Measurements from ENCODE around the gene CGRRF1. TPM values are rescaled to one million over a fixed set of nuclear protein-coding genes. Genes with fewer than 3 reads are reported as not detected.

CGRRF1 gene
- total and polyA plus RNA-seq, 10 of the 15 experiments (the other 5 are each of a cell fraction or from before 2014, with no cell fraction given): 5.5 to 47.7 (median 13.5) TPM

GRCh38 chr14:54532111-54533012, 22.7 kb downstream of the CGRRF1 start (continued):
- TF ChIP-seq IRF4 (IDR thresholded peaks at IDR 0.05; ENCODE audit: low read depth, low read length): peak; percentile 55; the same call in 1 of the 2 replicates
- TF ChIP-seq GABPA (IDR thresholded peaks at IDR 0.05; ENCODE audit: low read depth): 0 out of 2 replicates have a peak, but pooled peaks have one; percentile 7
- peak; percentile 63 for TF ChIP-seq MLLT1 (IDR thresholded peaks at IDR 0.05)
- no peak for TF ChIP-seq FOS (IDR thresholded peaks at IDR 0.05; ENCODE audit: borderline replicate concordance, extremely low read depth, insufficient read length)
- TF ChIP-seq EED (IDR thresholded peaks at IDR 0.05; ENCODE audit: low read depth): peak; percentile 49; the same call in 1 of the 2 replicates
- peak; percentile 67 for TF ChIP-seq MEF2A (IDR thresholded peaks at IDR 0.05; ENCODE audit: insufficient read depth, low read depth, low read length)
- 0 out of 2 replicates have a peak, but pooled peaks have one; percentile 18 for TF ChIP-seq POLR2A (IDR thresholded peaks at IDR 0.05; ENCODE audit: low read depth, low read length)
- TF ChIP-seq, protein P1, sequence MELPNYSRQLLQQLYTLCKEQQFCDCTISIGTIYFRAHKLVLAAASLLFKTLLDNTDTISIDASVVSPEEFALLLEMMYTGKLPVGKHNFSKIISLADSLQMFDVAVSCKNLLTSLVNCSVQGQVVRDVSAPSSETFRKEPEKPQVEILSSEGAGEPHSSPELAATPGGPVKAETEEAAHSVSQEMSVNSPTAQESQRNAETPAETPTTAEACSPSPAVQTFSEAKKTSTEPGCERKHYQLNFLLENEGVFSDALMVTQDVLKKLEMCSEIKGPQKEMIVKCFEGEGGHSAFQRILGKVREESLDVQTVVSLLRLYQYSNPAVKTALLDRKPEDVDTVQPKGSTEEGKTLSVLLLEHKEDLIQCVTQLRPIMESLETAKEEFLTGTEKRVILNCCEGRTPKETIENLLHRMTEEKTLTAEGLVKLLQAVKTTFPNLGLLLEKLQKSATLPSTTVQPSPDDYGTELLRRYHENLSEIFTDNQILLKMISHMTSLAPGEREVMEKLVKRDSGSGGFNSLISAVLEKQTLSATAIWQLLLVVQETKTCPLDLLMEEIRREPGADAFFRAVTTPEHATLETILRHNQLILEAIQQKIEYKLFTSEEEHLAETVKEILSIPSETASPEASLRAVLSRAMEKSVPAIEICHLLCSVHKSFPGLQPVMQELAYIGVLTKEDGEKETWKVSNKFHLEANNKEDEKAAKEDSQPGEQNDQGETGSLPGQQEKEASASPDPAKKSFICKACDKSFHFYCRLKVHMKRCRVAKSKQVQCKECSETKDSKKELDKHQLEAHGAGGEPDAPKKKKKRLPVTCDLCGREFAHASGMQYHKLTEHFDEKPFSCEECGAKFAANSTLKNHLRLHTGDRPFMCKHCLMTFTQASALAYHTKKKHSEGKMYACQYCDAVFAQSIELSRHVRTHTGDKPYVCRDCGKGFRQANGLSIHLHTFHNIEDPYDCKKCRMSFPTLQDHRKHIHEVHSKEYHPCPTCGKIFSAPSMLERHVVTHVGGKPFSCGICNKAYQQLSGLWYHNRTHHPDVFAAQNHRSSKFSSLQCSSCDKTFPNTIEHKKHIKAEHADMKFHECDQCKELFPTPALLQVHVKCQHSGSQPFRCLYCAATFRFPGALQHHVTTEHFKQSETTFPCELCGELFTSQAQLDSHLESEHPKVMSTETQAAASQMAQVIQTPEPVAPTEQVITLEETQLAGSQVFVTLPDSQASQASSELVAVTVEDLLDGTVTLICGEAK (IDR thresholded peaks at IDR 0.05; ENCODE audit: borderline replicate concordance): peak; percentile 92
- TF ChIP-seq PKNOX1 (IDR thresholded peaks at IDR 0.05): peak; percentile 26; the same call in 1 of the 2 replicates
- 0 out of 2 replicates have a peak, but pooled peaks have one; percentile 21 for TF ChIP-seq NBN (IDR thresholded peaks at IDR 0.05)
- TF ChIP-seq SP1 (IDR thresholded peaks at IDR 0.05; ENCODE audit: low read depth, low read length): peak; percentile 43
- peak; percentile 60 for TF ChIP-seq BCL11A (IDR thresholded peaks at IDR 0.05; ENCODE audit: low read depth, low read length)
- TF ChIP-seq SPI1 (IDR thresholded peaks at IDR 0.05; ENCODE audit: borderline replicate concordance, insufficient read depth, low read depth, low read length): peak; percentile 55; the same call in 1 of the 2 replicates
- TF ChIP-seq RAD51 (IDR thresholded peaks at IDR 0.05): no peak
- 0 out of 2 replicates have a peak, but pooled peaks have one; percentile 31 for TF ChIP-seq IKZF1 (conservative IDR thresholded peaks at IDR 0.05)
- peak; percentile 22; the same call in 1 of the 2 replicates for TF ChIP-seq TAF1 (IDR thresholded peaks at IDR 0.05; ENCODE audit: borderline replicate concordance, low read depth, low read length)
- TF ChIP-seq RELB (IDR thresholded peaks at IDR 0.05; ENCODE audit: low read depth): peak; percentile 45; the same call in 1 of the 2 replicates
- TF ChIP-seq MTA2 (IDR thresholded peaks at IDR 0.05; ENCODE audit: low read depth): peak; percentile 41; the same call in 1 of the 2 replicates
- peak in 1 of 2 experiments; percentile 60; a peak in 2 of 4 replicates for TF ChIP-seq IKZF2 (IDR thresholded peaks at IDR 0.05)
- no peak for TF ChIP-seq MEF2B (IDR thresholded peaks at IDR 0.05; ENCODE audit: partially characterized antibody, poor library complexity, severe bottlenecking)
- TF ChIP-seq RCOR1 (conservative IDR thresholded peaks at IDR 0.05; ENCODE audit: low read depth, low read length): no peak
- peak; percentile 86 for TF ChIP-seq ZNF384 (IDR thresholded peaks at IDR 0.05; ENCODE audit: borderline replicate concordance, low read depth, low read length)

All from GM12878 (cell line).